DND-41 (cell line): Measurements from ENCODE around the gene UBR3.

ENCODE experiments used
- ATAC-seq: fragments of 200-7000 bp; cut with Tn5 transposase; 3 replicates; pipeline ENCODE4 v1.9.1; 2021; ENCODE audit warnings: low read depth; ENCODE audit not compliant: insufficient read depth
- DNase-seq: peaks from one replicate; pipeline ENCODE4 v3.0.0-alpha.2; 2020
- H2AFZ ChIP-seq: 2 replicates; pipeline ENCODE4 v1.6.0; 2012; ENCODE audit warnings: low read depth, low read length
- H3K27ac ChIP-seq: 2 replicates; pipeline ENCODE4 v1.5.1; 2012; ENCODE audit warnings: low read length, inconsistent platforms
- H3K27me3 ChIP-seq: fragments of 200-600 bp; sonication (generic); 2 replicates; pipeline ENCODE4 v1.6.0; 2012; ENCODE audit warnings: low read length, mild to moderate bottlenecking, inconsistent platforms; ENCODE audit not compliant: insufficient read depth, poor library complexity
- H3K36me3 ChIP-seq: 2 replicates; pipeline ENCODE4 v1.5.1; 2012; ENCODE audit warnings: low read length, inconsistent platforms; ENCODE audit not compliant: insufficient read depth
- H3K4me1 ChIP-seq: 2 replicates; pipeline ENCODE4 v1.5.1; 2012; ENCODE audit warnings: mild to moderate bottlenecking, low read length; ENCODE audit not compliant: insufficient read depth
- H3K4me2 ChIP-seq: 2 replicates; pipeline ENCODE4 v1.6.0; 2012; ENCODE audit warnings: mild to moderate bottlenecking, moderate library complexity, low read length, inconsistent platforms; ENCODE audit not compliant: insufficient read depth
- H3K4me3 ChIP-seq, 2 experiments: fragments of 200-600 bp in 1 of 2; shearing (Covaris generic) in 1 of 2; 2 replicates each; pipeline ENCODE4 v1.5.1; 2012 to 2016; ENCODE audit warnings: inconsistent platforms in 2 of 2, low read length in 2 of 2, mild to moderate bottlenecking in 2 of 2, low read depth in 1 of 2, moderate library complexity in 1 of 2
- H3K79me2 ChIP-seq: 2 replicates; pipeline ENCODE4 v1.6.0; 2012; ENCODE audit warnings: low read length, inconsistent platforms; ENCODE audit not compliant: insufficient read depth
- H3K9ac ChIP-seq: 2 replicates; pipeline ENCODE4 v1.6.0; 2012; ENCODE audit warnings: low read depth, mild to moderate bottlenecking, inconsistent platforms, low read length, moderate library complexity
- H3K9me3 ChIP-seq: 2 replicates; pipeline ENCODE4 v1.5.1; 2012; ENCODE audit warnings: low read length, moderate library complexity, mild to moderate bottlenecking, inconsistent platforms; ENCODE audit not compliant: insufficient read depth, severe bottlenecking
- H4K20me1 ChIP-seq: 2 replicates; pipeline ENCODE4 v1.6.0; 2012; ENCODE audit warnings: low read length; ENCODE audit not compliant: insufficient read depth
- EZH2 ChIP-seq: IDR thresholded peaks from 3 replicates; pipeline ENCODE4 v1.6.1; 2012; ENCODE audit warnings: borderline replicate concordance, low read depth, mild to moderate bottlenecking, moderate library complexity, low read length, inconsistent platforms; ENCODE audit not compliant: severe bottlenecking
- TF ChIP-seq, protein P1 (sequence below): IDR thresholded peaks from 2 replicates; pipeline ENCODE4 v1.5.1; 2012; ENCODE audit warnings: borderline replicate concordance, low read length, moderate library complexity, mild to moderate bottlenecking; ENCODE audit not compliant: poor library complexity, severe bottlenecking; ENCODE audit errors: extremely low read depth

Gene UBR3

DNA sequence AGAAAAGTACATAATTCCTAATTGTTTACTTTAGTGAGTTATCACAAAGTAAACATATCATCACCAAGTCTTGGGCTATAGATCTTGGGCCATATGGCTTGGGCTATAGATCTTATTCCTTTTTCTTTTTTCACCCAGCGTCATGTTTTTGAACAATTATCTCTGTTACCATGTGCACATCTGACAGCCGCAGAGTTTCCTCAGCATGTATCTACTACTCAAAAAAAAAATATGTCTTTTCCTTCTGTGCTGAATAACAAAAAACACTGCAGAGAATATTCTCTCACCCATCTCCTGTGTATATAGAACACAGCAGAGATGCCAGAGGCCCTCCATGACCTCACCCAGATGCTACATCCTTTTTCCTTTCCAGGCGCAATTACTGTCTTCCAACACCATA, 274.5 kb downstream of the UBR3 start:
- TF ChIP-seq EZH2 = no peak
- TF ChIP-seq, protein P1, sequence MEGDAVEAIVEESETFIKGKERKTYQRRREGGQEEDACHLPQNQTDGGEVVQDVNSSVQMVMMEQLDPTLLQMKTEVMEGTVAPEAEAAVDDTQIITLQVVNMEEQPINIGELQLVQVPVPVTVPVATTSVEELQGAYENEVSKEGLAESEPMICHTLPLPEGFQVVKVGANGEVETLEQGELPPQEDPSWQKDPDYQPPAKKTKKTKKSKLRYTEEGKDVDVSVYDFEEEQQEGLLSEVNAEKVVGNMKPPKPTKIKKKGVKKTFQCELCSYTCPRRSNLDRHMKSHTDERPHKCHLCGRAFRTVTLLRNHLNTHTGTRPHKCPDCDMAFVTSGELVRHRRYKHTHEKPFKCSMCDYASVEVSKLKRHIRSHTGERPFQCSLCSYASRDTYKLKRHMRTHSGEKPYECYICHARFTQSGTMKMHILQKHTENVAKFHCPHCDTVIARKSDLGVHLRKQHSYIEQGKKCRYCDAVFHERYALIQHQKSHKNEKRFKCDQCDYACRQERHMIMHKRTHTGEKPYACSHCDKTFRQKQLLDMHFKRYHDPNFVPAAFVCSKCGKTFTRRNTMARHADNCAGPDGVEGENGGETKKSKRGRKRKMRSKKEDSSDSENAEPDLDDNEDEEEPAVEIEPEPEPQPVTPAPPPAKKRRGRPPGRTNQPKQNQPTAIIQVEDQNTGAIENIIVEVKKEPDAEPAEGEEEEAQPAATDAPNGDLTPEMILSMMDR = no peak
- H3K36me3 ChIP-seq = no peaks in the 10 kb centered on the region
- no peaks in the 10 kb centered on the region for H3K9me3 ChIP-seq
- ATAC-seq = no peak
- no peak overlapping the region for H3K4me2 ChIP-seq
- H4K20me1 ChIP-seq = no peaks in the 10 kb centered on the region
- H3K79me2 ChIP-seq = no peaks in the 10 kb centered on the region
- H3K27me3 ChIP-seq = no peaks in the 10 kb centered on the region
- H3K9ac ChIP-seq = no peak overlapping the region
- DNase-seq = no peak
- no peak overlapping the region for H2AFZ ChIP-seq
- H3K4me1 ChIP-seq = no peaks in the 10 kb centered on the region
- H3K27ac ChIP-seq = no peak overlapping the region
- no peak overlapping the region for H3K4me3 ChIP-seq

DNA sequence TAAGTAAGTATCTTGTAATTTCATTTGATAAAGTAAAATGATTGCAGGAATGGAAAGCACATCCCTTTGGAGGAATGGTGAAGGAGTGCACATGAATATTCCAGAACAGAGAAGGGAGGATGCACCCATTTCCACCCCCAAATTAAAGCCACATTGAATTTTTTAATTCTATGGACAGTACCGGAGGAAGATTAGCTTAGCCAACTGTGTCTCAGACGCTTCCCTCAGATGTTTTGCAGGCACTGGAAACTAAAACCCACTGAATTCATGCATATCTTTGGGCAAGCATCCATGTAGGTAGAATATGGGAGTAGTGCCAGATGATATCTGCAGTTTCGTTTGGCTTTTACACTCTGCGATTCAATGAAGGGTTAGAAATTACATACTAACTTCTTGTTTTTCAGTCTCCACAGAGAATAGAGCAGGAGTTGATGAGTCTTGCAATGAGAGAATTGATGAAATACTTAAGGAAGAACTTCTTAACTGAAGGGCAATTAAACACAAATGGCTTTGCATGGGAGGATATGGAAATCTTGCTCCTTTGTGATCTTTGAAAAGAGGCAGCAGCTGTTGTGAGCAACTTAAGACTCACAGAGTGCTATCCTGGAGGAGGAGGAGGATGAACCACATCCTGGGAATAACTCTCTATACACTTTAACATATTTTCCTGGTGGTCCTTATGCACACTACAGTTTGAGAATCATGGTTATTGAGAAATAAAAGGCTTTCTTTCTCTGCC, 279.0 kb downstream of the UBR3 start:
- Histone ChIP-seq H3K36me3 (no peaks in the 10 kb centered on the region), H3K9ac (no peak overlapping the region), H3K4me2 (no peak overlapping the region), H3K9me3 (no peaks in the 10 kb centered on the region), H2AFZ (no peak overlapping the region), H3K27ac (no peak overlapping the region), H3K79me2 (no peaks in the 10 kb centered on the region), H4K20me1 (no peaks in the 10 kb centered on the region), H3K4me3 (no peak overlapping the region), H3K27me3 (no peaks in the 10 kb centered on the region), H3K4me1 (no peaks in the 10 kb centered on the region)
- no peak for TF ChIP-seq EZH2
- TF ChIP-seq, protein P1 = no peak
- DNase-seq = no peak
- no peak for ATAC-seq

DNA sequence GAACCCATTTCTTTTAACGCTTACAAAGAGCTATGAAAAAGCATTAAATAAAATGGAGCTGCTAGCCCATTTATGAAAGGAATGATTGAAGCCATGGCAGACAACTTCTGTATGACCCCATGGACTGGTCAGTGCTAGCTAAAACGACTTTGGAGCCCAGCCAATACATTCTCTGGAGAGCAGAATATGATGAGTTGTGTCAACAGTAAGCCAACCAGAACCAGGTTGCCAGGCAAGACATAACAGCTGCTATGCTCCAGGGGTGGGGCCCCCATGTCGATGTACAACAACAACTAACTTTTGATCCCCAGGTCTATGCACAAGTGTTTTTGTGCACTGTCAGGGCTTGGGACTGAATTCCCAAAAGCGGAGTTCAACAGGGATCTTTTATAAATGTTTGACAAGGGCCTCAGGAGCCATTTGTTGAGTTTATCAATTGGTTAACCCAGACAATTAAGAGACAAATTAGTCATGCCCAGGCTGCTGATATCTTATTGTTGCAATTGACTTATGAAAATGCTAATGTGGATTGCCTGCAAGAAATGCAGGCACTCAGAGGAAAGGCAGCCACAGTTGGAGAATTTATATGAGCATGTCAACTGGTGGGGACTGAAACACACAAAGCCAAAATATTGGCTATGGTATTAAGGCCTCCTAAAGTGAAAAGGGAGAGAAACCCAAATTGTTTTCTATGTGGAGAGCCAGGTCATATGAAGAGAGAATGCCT, 286.1 kb downstream of the UBR3 start:
- no peaks in the 10 kb centered on the region for H4K20me1 ChIP-seq
- H3K79me2 ChIP-seq = no peaks in the 10 kb centered on the region
- H2AFZ ChIP-seq = no peak overlapping the region
- H3K4me3 ChIP-seq = no peak overlapping the region
- DNase-seq (no peak), ATAC-seq (no peak)
- no peaks in the 10 kb centered on the region for H3K9me3 ChIP-seq
- no peak overlapping the region for H3K4me2 ChIP-seq
- H3K36me3 ChIP-seq = no peaks in the 10 kb centered on the region
- TF ChIP-seq EZH2 = no peak
- TF ChIP-seq, protein P1 = no peak
- no peaks in the 10 kb centered on the region for H3K27me3 ChIP-seq
- no peak overlapping the region for H3K9ac ChIP-seq
- no peak overlapping the region for H3K27ac ChIP-seq
- no peaks in the 10 kb centered on the region for H3K4me1 ChIP-seq
